B cell (primary cell): Measurements from ENCODE around the gene MTERF2.

Experiments used
- EZH2 ChIP-seq: IDR thresholded peaks from 2 replicates; pipeline ENCODE4 v1.6.1; 2012; ENCODE audit warnings: borderline replicate concordance, low read depth, mild to moderate bottlenecking, moderate library complexity, low read length; ENCODE audit not compliant: insufficient read depth, poor library complexity, severe bottlenecking
- TF ChIP-seq, protein P1 (sequence below): fragments of 200-600 bp; IDR thresholded peaks from one replicate; pipeline ENCODE4 v1.8.0; 2022; ENCODE audit warnings: antibody characterized with exemption, mild to moderate bottlenecking

GRCh38 chr12:106985479-106985878 lies 1.5 kb downstream of the MTERF2 start:
- TF ChIP-seq EZH2: no peak
- TF ChIP-seq, protein P1, sequence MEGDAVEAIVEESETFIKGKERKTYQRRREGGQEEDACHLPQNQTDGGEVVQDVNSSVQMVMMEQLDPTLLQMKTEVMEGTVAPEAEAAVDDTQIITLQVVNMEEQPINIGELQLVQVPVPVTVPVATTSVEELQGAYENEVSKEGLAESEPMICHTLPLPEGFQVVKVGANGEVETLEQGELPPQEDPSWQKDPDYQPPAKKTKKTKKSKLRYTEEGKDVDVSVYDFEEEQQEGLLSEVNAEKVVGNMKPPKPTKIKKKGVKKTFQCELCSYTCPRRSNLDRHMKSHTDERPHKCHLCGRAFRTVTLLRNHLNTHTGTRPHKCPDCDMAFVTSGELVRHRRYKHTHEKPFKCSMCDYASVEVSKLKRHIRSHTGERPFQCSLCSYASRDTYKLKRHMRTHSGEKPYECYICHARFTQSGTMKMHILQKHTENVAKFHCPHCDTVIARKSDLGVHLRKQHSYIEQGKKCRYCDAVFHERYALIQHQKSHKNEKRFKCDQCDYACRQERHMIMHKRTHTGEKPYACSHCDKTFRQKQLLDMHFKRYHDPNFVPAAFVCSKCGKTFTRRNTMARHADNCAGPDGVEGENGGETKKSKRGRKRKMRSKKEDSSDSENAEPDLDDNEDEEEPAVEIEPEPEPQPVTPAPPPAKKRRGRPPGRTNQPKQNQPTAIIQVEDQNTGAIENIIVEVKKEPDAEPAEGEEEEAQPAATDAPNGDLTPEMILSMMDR: no peak
